Gastroesophageal sphincter (tissue), 3 donors: ENCODE results near the gene NDFIP2.
"Not testable (repeated sequence)": the region's sequence is repeated elsewhere in the genome, so short reads cannot be mapped to it uniquely, and the experiment has no call there.

Experiments
- CTCF ChIP-seq, 4 experiments: fragments of 200-600 bp in 2 of 4; fragments of 450-650 bp in 2 of 4; sonication (generic) in 1 of 4; IDR thresholded peaks; one replicate each; pipeline ENCODE4 v1.5.1; 2017 to 2019; ENCODE audit warnings: antibody characterized with exemption in 4 of 4, mild to moderate bottlenecking in 2 of 4, moderate library complexity in 2 of 4
- EP300 ChIP-seq: sonication (generic); formaldehyde crosslinking; IDR thresholded peaks from one replicate; pipeline ENCODE4 v1.6.1; 2017; ENCODE audit warnings: antibody characterized with exemption, mild to moderate bottlenecking
- POLR2AphosphoS5 ChIP-seq: sonication (generic); formaldehyde crosslinking; IDR thresholded peaks from one replicate; pipeline ENCODE4 v1.6.1; 2017; ENCODE audit warnings: antibody characterized with exemption

GRCh38 chr13:79573892-79574291 is 92.9 kb downstream of the NDFIP2 start:
- TF ChIP-seq CTCF (IDR thresholded peaks at IDR 0.05); EP300; POLR2AphosphoS5: not testable (repeated sequence)
